Chondrocyte (in vitro differentiated cells): ENCODE measurements around the gene FGF5. TPM values are rescaled to one million over a fixed set of nuclear protein-coding genes. Genes with fewer than 3 reads are reported as not detected.
"Not testable (repeated sequence)": the region's sequence is repeated elsewhere in the genome, so short reads cannot be mapped to it uniquely, and the experiment has no call there.

ENCODE experiments used
- DNase-seq: peaks from one replicate; pipeline ENCODE4 v3.0.0; 2021; ENCODE audit warnings: mixed read lengths, low spot score
- H3K27ac Mint-ChIP-seq: one replicate; pipeline ENCODE4 v1.8.0; 2021; ENCODE audit warnings: mild to moderate bottlenecking, moderate library complexity, mixed read lengths; ENCODE audit not compliant: unreplicated experiment
- H3K27me3 Mint-ChIP-seq: 2 replicates; pipeline ENCODE4 v1.8.0; 2021; ENCODE audit warnings: low read depth, mixed read lengths
- H3K36me3 Mint-ChIP-seq: 2 replicates; pipeline ENCODE4 v1.8.0; 2021; ENCODE audit warnings: low read depth, mixed read lengths
- H3K4me1 Mint-ChIP-seq: 2 replicates; pipeline ENCODE4 v1.8.0; 2021; ENCODE audit warnings: low read depth, mild to moderate bottlenecking, mixed read lengths
- H3K4me3 Mint-ChIP-seq: one replicate; pipeline ENCODE4 v1.8.0; 2021; ENCODE audit warnings: mild to moderate bottlenecking, moderate library complexity, mixed read lengths; ENCODE audit not compliant: unreplicated experiment
- H3K9me3 Mint-ChIP-seq: 2 replicates; pipeline ENCODE4 v1.8.0; 2021; ENCODE audit warnings: low read depth, mixed read lengths
- CTCF ChIP-seq: fragments of 200-600 bp; sonication (generic); IDR thresholded peaks from 2 replicates; pipeline ENCODE4 v1.5.0; 2021; ENCODE audit warnings: antibody characterized with exemption, mild to moderate bottlenecking, moderate library complexity
- total RNA-seq: library from RNA; stranded (reverse); gene quantifications from 3 replicates; pipeline ENCODE4 v1.2.1, GENCODE V29; 2021

The FGF5 gene
- total RNA-seq, 1 donor from 2014 or later = 4.5 TPM

GRCh38 chr4:80270868-80271267 lies 4.4 kb downstream of the FGF5 start:
- Mint-ChIP-seq H3K27me3 (peaks cover 11% of the 10 kb centered on the region), H3K4me1 (peaks cover 22% of the 10 kb centered on the region), H3K27ac (no peak overlapping the region), H3K4me3 (no peak overlapping the region), H3K9me3 (no peaks in the 10 kb centered on the region), H3K36me3 (peaks cover 1% of the 10 kb centered on the region)
- no peak for DNase-seq
- TF ChIP-seq CTCF = no peak

GRCh38 chr4:80271801-80272200 lies 5.3 kb downstream of the FGF5 start:
- peaks cover 9% of the 10 kb centered on the region for H3K27me3 Mint-ChIP-seq
- no peak overlapping the region for H3K4me3 Mint-ChIP-seq
- H3K4me1 Mint-ChIP-seq = peaks cover 13% of the 10 kb centered on the region
- DNase-seq = no peak
- H3K36me3 Mint-ChIP-seq = peaks cover 1% of the 10 kb centered on the region
- no peak for TF ChIP-seq CTCF
- H3K27ac Mint-ChIP-seq = no peak overlapping the region
- H3K9me3 Mint-ChIP-seq = no peaks in the 10 kb centered on the region

- no peak for DNase-seq
- peaks cover 5% of the 10 kb centered on the region for H3K27me3 Mint-ChIP-seq
- no peak for TF ChIP-seq CTCF
- no peaks in the 10 kb centered on the region for H3K4me1 Mint-ChIP-seq
- no peak overlapping the region for H3K27ac Mint-ChIP-seq
- no peak overlapping the region for H3K4me3 Mint-ChIP-seq
- H3K9me3 Mint-ChIP-seq = no peaks in the 10 kb centered on the region
- peaks cover 2% of the 10 kb centered on the region for H3K36me3 Mint-ChIP-seq
Measured at GRCh38 chr4:80276931-80277330, 10.5 kb downstream of the FGF5 start.

- peaks cover 3% of the 10 kb centered on the region for H3K27me3 Mint-ChIP-seq
- DNase-seq = no peak
- TF ChIP-seq CTCF = no peak
- H3K9me3 Mint-ChIP-seq = peaks cover 3% of the 10 kb centered on the region
- H3K36me3 Mint-ChIP-seq = peaks cover 2% of the 10 kb centered on the region
- H3K4me3 Mint-ChIP-seq = no peak overlapping the region
- no peak overlapping the region for H3K27ac Mint-ChIP-seq
- H3K4me1 Mint-ChIP-seq = no peaks in the 10 kb centered on the region
Measured at GRCh38 chr4:80279751-80280150, 13.3 kb downstream of the FGF5 start.

- Mint-ChIP-seq H3K9me3 (peaks cover 5% of the 10 kb centered on the region), H3K4me1 (no peaks in the 10 kb centered on the region), H3K4me3 (no peak overlapping the region), H3K36me3 (no peaks in the 10 kb centered on the region), H3K27ac (no peak overlapping the region), H3K27me3 (no peaks in the 10 kb centered on the region)
- DNase-seq = no peak
- no peak for TF ChIP-seq CTCF
Measured at GRCh38 chr4:80286451-80286850, 20.0 kb downstream of the FGF5 start.

- not testable (repeated sequence) for H3K27me3 Mint-ChIP-seq, DNase-seq, H3K4me3 Mint-ChIP-seq, H3K36me3 Mint-ChIP-seq, H3K27ac Mint-ChIP-seq, H3K9me3 Mint-ChIP-seq, H3K4me1 Mint-ChIP-seq
Measured at GRCh38 chr4:80290665-80291064, 24.2 kb downstream of the FGF5 start.
